Transverse colon (tissue), 4 donors: ENCODE measurements around the gene FANCI. TPM values are rescaled to one million over a fixed set of nuclear protein-coding genes. Genes with fewer than 3 reads are reported as not detected.

Source experiments
- DNase-seq: peaks from one replicate; pipeline ENCODE4 v3.0.0-alpha.2; 2019
- H3K27ac ChIP-seq, 4 donors: fragments of 200-600 bp; sonication (generic); 2 replicates each; pipeline ENCODE4 v1.5.1; 2016 to 2018; ENCODE audit warnings: inconsistent platforms in 4 of 4
- H3K27me3 ChIP-seq: fragments of 200-600 bp; sonication (generic); 2 replicates; pipeline ENCODE4 v1.5.1; 2017; ENCODE audit warnings: inconsistent platforms
- H3K36me3 ChIP-seq, 4 donors: fragments of 200-600 bp; sonication (generic); 2 replicates each; pipeline ENCODE4 v1.5.1; 2017 to 2019; ENCODE audit warnings: inconsistent platforms in 4 of 4
- H3K4me1 ChIP-seq, 4 donors: fragments of 200-600 bp; sonication (generic); 2 replicates each; pipeline ENCODE4 v1.5.1; 2017 to 2020; ENCODE audit warnings: inconsistent platforms in 4 of 4
- H3K4me3 ChIP-seq, 4 donors: fragments of 200-600 bp; sonication (generic); 1 replicate in 1 of 4; 2 replicates in 3 of 4; pipeline versions ENCODE4 v1.5.1 to v1.6.1; 2017 to 2019; ENCODE audit warnings: inconsistent platforms in 4 of 4
- H3K9me3 ChIP-seq, 2 donors: fragments of 200-600 bp; sonication (generic); 2 replicates each; pipeline ENCODE4 v1.5.1; 2017 to 2019; ENCODE audit warnings: inconsistent platforms in 2 of 2
- CTCF ChIP-seq, 5 experiments: fragments of 200-600 bp in 3 of 5; fragments of 450-650 bp in 2 of 5; sonication (generic) in 3 of 5; IDR thresholded peaks; 1 replicate in 2 of 5; 2 replicates in 3 of 5; pipeline ENCODE4 v1.5.1; 2016 to 2017; ENCODE audit warnings: antibody characterized with exemption in 5 of 5, inconsistent platforms in 3 of 5, mild to moderate bottlenecking in 2 of 5, moderate library complexity in 1 of 5
- EP300 ChIP-seq: sonication (generic); formaldehyde crosslinking; IDR thresholded peaks from one replicate; pipeline ENCODE4 v1.6.1; 2017; ENCODE audit warnings: antibody characterized with exemption, low read depth
- POLR2A ChIP-seq: fragments of 450-650 bp; IDR thresholded peaks from one replicate; pipeline ENCODE4 v1.6.1; 2016; ENCODE audit warnings: antibody characterized with exemption, mild to moderate bottlenecking, moderate library complexity
- POLR2AphosphoS5 ChIP-seq, 3 donors: sonication (generic); formaldehyde crosslinking; IDR thresholded peaks; one replicate each; pipeline ENCODE4 v1.6.1; 2016; ENCODE audit warnings: antibody characterized with exemption in 3 of 3
- WGBS, 2 donors: methylation state at CpG; one replicate each; pipeline ENCODE4 v1.1.5; 2018; ENCODE audit warnings: low coverage in 1 of 2; 5-methylcytosine and 5-hydroxymethylcytosine counted together
- in situ Hi-C, 4 donors: fragments of 200-750 bp; cut with MboI; loops; one replicate each; pipeline versions ENCODE4 v1.15.0 to v1.15.1; 2017; ENCODE audit warnings: low sequenced_read_pairs in 3 of 4, low pct_ligation_motif_present in 1 of 4, low pct_unique_long_range_greater_than_20kb in 1 of 4
- intact Hi-C: fragments of 100-400 bp; cut with DNase I; formaldehyde crosslinking; loops from one replicate; pipeline ENCODE4 v1.15.1; 2023; ENCODE audit warnings: low total_unique reads
- total RNA-seq, 4 donors: library from RNA; depleted of rRNA; stranded (reverse); fragments of >200 nt; gene quantifications; one replicate each; pipeline ENCODE4 v1.1.0, GENCODE V29; 2016

Gene FANCI
- total RNA-seq, 4 donors from 2014 or later, result 3.7 to 10.3 (median 4.5) TPM

DNA sequence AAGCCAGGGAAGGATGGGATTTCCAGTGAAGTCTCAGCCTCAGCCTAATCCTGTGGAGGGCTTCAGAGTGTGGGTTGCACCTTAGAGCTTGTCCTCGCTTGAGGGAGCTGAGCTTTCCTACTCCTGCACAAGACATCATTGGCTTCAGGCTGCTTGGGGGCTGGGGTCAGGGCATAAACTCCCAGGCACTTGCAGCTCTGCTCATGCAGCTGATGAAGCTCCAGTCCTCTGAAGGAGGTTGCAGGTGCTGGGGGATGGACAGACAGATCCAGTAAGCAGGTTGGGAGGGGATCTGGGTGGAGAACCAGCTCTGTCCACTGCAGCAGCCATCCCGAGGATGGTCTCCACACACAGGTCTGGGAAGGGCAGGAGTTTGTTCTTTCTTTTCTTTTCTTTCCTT lies 110.2 kb downstream of the FANCI start:
- peaks cover 58% of the 10 kb centered on the region for H3K27me3 ChIP-seq
- TF ChIP-seq CTCF (IDR thresholded peaks at IDR 0.05) (no peak), EP300 (no peak), POLR2A (no peak), POLR2AphosphoS5 (IDR thresholded peaks at IDR 0.05) (no peak)

DNA sequence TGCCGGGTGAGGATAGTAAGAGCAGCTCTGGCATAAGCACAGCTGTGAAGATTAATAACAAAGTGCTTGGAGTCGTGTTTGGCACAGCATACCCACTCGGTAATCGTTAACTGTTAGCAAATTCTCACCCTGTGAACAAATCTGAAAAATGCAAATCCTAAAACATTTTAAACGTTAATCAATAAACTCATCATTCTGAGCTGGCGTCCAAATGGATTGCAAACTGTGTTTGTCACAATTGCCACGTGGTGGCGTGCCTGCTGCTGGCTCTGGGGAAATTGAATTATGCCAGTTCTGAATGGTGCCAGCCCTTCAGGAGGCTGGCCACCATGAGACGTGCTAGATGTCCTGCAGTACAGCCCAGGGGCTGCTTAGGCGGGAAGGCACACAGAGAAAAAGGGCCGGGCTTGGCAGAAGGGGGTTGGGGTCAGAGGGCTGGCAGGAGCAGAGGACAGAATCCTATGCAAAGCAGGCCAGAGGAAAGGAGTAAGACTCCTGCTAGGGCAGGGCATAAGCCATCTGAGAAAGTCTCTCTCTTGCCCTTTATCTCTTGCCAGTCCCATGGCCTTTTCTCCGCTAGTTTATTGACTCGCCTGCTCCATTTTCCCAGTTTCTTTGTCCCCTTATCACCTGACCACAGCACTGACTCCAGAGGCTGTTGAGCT lies 113.0 kb downstream of the FANCI start:
- intact Hi-C loops, result no loop called here

More for the DNA sequence above, 110.2 kb downstream of the FANCI start:
- WGBS, 2 donors, result 81% methylated on average over 2 of the region's 2 CpGs; no CpG with 5 or more reads in 1 of the 2 donors
- peaks cover 2 to 7% (median 3%) of the 10 kb centered on the region in 4 donors for H3K4me1 ChIP-seq
- no peak for DNase-seq
- H3K4me3 ChIP-seq, result no peak overlapping the region
- no peaks in the 10 kb centered on the region for H3K36me3 ChIP-seq
- intact Hi-C loops (no loop called here), in situ Hi-C loops (loop anchor here in 1 of 4 donors (10.0 kb wide), 1 partner anchor 81 kb away; no protein-coding TSS in a partner anchor)
- no peak overlapping the region for H3K27ac ChIP-seq
- no peaks in the 10 kb centered on the region for H3K9me3 ChIP-seq

DNA sequence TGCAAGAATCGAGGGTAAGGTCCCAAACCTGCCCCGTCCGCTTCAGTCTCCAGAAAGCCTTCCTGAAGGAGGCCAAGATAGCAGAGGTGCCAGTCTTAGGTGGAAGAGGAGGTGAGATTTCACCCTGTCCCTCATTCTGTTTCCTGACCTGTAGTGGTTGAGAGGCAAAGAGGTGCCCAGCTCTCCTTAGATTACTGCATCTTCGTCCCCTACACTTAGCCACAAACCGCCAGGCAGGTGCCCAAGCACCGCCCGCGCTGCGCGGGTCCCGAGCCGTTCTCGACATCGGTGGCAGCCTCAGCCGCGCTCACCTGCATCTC lies 114.6 kb downstream of the FANCI start:
- intact Hi-C loops, result loop anchor here (1.0 kb wide), 1 partner anchor 72 kb away; no protein-coding TSS in a partner anchor
- 6% methylated on average over 16 of the region's 16 CpGs; no CpG with 5 or more reads in 1 of the 2 donors for WGBS, 2 donors
- TF ChIP-seq POLR2AphosphoS5 (IDR thresholded peaks at IDR 0.05) (no peak), EP300 (no peak), CTCF (IDR thresholded peaks at IDR 0.05) (no peak), POLR2A (no peak)
- in situ Hi-C loops, result loop anchor here in 1 of 4 donors (10.0 kb wide), 1 partner anchor 76 kb away; no protein-coding TSS in a partner anchor
- H3K4me1 ChIP-seq, result peaks cover 9 to 23% (median 19%) of the 10 kb centered on the region in 4 donors
- H3K27me3 ChIP-seq, result peaks cover 94% of the 10 kb centered on the region
- no peak for DNase-seq
- no peaks in the 10 kb centered on the region for H3K9me3 ChIP-seq
- peak overlapping the region in 2 of 4 donors; percentile 33 to 52 for H3K4me3 ChIP-seq
- H3K36me3 ChIP-seq, result no peaks in the 10 kb centered on the region
- no peak overlapping the region for H3K27ac ChIP-seq

More for the DNA sequence above, 113.0 kb downstream of the FANCI start:
- no peak for DNase-seq
- no peak overlapping the region for H3K27ac ChIP-seq
- TF ChIP-seq CTCF (IDR thresholded peaks at IDR 0.05) (peak in 2 of 5 experiments; percentile 17 to 37), POLR2AphosphoS5 (IDR thresholded peaks at IDR 0.05) (no peak), POLR2A (no peak), EP300 (no peak)
- WGBS, 2 donors, result 35 to 47% methylated on average over 6 to 13 of the region's 13 CpGs
- H3K36me3 ChIP-seq, result no peaks in the 10 kb centered on the region
- peaks cover 7 to 13% (median 10%) of the 10 kb centered on the region in 4 donors for H3K4me1 ChIP-seq
- in situ Hi-C loops, result loop anchor here in 1 of 4 donors (10.0 kb wide), 1 partner anchor 78 kb away; no protein-coding TSS in a partner anchor
- H3K4me3 ChIP-seq, result no peak overlapping the region
- H3K27me3 ChIP-seq, result peaks cover 86% of the 10 kb centered on the region
- H3K9me3 ChIP-seq, result no peaks in the 10 kb centered on the region

- H3K36me3 ChIP-seq, result no peaks in the 10 kb centered on the region
- TF ChIP-seq CTCF (IDR thresholded peaks at IDR 0.05) (peak; percentile 97 to 99 (median 99)), EP300 (no peak)
- intact Hi-C loops (loop anchor here (1.0 kb wide), 1 partner anchor 71 kb away; no protein-coding TSS in a partner anchor), in situ Hi-C loops (loop anchor here in 1 of 4 donors (10.0 kb wide), 1 partner anchor 76 kb away; no protein-coding TSS in a partner anchor)
- no peaks in the 10 kb centered on the region for H3K9me3 ChIP-seq
- peaks cover 94% of the 10 kb centered on the region for H3K27me3 ChIP-seq
- peak; percentile 79 for DNase-seq
- H3K27ac ChIP-seq, result no peak overlapping the region
- WGBS, 2 donors, result 1% methylated on average over 48 of the region's 68 CpGs; no CpG with 5 or more reads in 1 of the 2 donors
- peak overlapping the region; percentile 15 to 52 (median 34) for H3K4me3 ChIP-seq
- H3K4me1 ChIP-seq, result peaks cover 9 to 23% (median 19%) of the 10 kb centered on the region in 4 donors
Measured at GRCh38 chr15:89358755-89359439, 115.1 kb downstream of the FANCI start.
